Type B pancreatic cell (in vitro differentiated cells): Measurements from ENCODE around the gene MPPED2. TPM values are rescaled to one million over a fixed set of nuclear protein-coding genes. Genes with fewer than 3 reads are reported as not detected.
A peak's percentile ranks its signal among the peaks of the same experiment; 100 is the strongest.

Experiments used
- DNase-seq: peaks from one replicate; pipeline ENCODE4 v3.0.0; 2021; ENCODE audit warnings: mixed read lengths; ENCODE audit not compliant: unreplicated experiment; ENCODE audit errors: extremely low spot score
- H3K27ac Mint-ChIP-seq: 2 replicates; pipeline ENCODE4 v1.8.0; 2021; ENCODE audit warnings: mild to moderate bottlenecking, mixed read lengths
- H3K27me3 Mint-ChIP-seq: 2 replicates; pipeline ENCODE4 v1.8.0; 2021; ENCODE audit warnings: mixed read lengths
- H3K36me3 Mint-ChIP-seq: 2 replicates; pipeline ENCODE4 v1.8.0; 2021; ENCODE audit warnings: mixed read lengths
- H3K4me1 Mint-ChIP-seq: one replicate; pipeline ENCODE4 v1.8.0; 2021; ENCODE audit warnings: mixed read lengths; ENCODE audit not compliant: unreplicated experiment
- H3K4me3 Mint-ChIP-seq: 2 replicates; pipeline ENCODE4 v1.8.0; 2021; ENCODE audit warnings: mild to moderate bottlenecking, mixed read lengths
- H3K9me3 Mint-ChIP-seq: 2 replicates; pipeline ENCODE4 v1.8.0; 2021; ENCODE audit warnings: mixed read lengths
- total RNA-seq: library from RNA; stranded (reverse); gene quantifications from 2 replicates; pipeline ENCODE4 v1.2.1, GENCODE V29; 2021; ENCODE audit warnings: low replicate concordance
- TF ChIP-seq, protein P1 (sequence below): fragments of 200-600 bp; sonication (generic); conservative IDR thresholded peaks from 2 replicates; pipeline ENCODE4 v1.5.0; 2021; ENCODE audit warnings: antibody characterized with exemption, mild to moderate bottlenecking

MPPED2 gene
- total RNA-seq, 1 donor from 2014 or later: 63.9 TPM

DNA sequence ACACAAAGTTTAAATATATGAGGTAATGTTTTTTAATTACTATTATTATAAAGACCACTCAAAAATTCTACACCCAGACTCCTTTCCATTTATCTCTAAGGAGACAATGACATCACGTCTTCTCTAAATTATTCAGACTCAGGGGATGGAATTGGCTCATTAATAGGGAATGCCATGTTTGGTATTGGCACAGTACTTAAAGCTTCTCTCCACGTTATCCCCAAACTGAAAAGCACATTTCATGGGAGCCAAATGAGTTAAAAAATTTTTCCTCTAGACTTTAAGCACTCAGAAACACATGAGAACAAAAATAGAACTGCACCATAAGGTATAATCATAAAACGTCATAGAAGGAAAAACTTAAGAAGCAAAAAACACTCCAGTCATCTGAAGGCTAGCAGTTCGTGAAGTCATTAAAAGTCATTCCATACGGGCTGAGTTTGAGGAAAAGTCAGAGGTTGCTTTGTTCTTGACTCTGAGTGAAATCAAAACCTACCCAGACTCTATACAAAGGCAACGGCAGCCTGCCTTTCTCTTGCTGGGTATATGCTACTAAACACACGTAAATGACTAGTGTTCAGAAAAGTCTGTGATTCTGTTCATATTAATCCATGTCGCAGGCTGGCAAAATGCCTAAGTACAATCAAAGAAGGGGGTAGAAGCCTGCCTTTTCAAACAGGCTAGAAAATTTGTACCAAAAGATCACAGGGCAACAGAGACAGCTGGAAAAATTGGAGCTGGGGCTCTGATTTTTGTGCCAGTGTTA, 8.7 kb upstream of the MPPED2 start:
- no peaks in the 10 kb centered on the region for H3K36me3 Mint-ChIP-seq
- peaks cover 6% of the 10 kb centered on the region for H3K27me3 Mint-ChIP-seq
- peak overlapping the region; percentile 2 for H3K4me3 Mint-ChIP-seq
- TF ChIP-seq, protein P1, sequence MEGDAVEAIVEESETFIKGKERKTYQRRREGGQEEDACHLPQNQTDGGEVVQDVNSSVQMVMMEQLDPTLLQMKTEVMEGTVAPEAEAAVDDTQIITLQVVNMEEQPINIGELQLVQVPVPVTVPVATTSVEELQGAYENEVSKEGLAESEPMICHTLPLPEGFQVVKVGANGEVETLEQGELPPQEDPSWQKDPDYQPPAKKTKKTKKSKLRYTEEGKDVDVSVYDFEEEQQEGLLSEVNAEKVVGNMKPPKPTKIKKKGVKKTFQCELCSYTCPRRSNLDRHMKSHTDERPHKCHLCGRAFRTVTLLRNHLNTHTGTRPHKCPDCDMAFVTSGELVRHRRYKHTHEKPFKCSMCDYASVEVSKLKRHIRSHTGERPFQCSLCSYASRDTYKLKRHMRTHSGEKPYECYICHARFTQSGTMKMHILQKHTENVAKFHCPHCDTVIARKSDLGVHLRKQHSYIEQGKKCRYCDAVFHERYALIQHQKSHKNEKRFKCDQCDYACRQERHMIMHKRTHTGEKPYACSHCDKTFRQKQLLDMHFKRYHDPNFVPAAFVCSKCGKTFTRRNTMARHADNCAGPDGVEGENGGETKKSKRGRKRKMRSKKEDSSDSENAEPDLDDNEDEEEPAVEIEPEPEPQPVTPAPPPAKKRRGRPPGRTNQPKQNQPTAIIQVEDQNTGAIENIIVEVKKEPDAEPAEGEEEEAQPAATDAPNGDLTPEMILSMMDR: no peak
- peaks cover 28% of the 10 kb centered on the region for H3K4me1 Mint-ChIP-seq
- no peaks in the 10 kb centered on the region for H3K9me3 Mint-ChIP-seq
- H3K27ac Mint-ChIP-seq: no peak overlapping the region
- DNase-seq: no peak

DNA sequence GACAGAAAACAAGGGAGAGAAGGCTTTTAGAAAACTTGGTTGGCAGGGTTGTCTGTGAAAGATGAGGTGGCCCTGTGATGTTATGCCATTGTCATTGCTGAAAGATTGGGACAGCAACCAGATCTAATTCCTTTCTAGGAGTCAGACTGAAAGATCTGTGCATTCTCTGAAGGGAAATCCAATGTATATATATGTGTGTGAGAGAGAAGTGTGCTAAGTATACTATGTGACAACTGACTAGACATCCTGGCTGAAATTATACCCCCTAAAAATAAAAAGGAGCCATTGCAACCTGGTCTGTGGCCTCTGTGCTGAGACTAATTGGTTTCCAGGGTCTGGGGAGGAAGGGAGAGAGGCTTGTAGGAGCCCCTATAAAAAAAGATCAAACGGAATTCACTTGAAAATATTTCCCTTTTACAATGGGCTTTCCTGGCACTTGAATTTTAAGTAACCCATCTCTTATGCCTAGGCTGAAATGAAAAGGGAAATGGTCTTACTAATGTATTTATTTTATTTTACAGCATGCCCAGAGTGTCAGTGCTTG, 1.2 kb upstream of the MPPED2 start:
- peaks cover 3% of the 10 kb centered on the region for H3K36me3 Mint-ChIP-seq
- peaks cover 44% of the 10 kb centered on the region for H3K27me3 Mint-ChIP-seq
- H3K4me1 Mint-ChIP-seq: peaks cover 30% of the 10 kb centered on the region
- DNase-seq: no peak
- peak overlapping the region; percentile 89 for H3K4me3 Mint-ChIP-seq
- H3K9me3 Mint-ChIP-seq: no peaks in the 10 kb centered on the region
- TF ChIP-seq, protein P1: no peak
- peak overlapping the region; percentile 65 for H3K27ac Mint-ChIP-seq

DNA sequence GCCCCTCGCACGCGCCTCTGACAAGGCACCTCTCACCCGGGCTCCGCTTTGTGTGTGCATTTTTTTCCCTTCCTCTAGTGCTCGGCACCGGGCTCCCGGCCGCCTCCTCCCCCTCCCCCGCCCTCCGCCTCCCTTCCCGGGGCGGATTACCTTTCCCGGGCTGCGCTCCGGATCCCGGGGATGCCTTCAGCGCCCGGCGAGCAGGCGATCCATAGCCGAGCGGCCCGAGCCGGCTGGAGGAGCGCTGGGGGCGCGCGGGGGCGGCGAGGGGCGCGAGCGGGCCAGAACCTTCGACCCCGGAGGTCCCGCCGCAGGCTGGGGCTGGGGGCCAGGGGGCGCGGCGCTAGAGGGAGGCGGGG, 282 bp downstream of the MPPED2 start:
- TF ChIP-seq, protein P1: no peak
- peaks cover 4% of the 10 kb centered on the region for H3K36me3 Mint-ChIP-seq
- no peak for DNase-seq
- H3K27me3 Mint-ChIP-seq: peaks cover 46% of the 10 kb centered on the region
- H3K4me1 Mint-ChIP-seq: peaks cover 33% of the 10 kb centered on the region
- peak overlapping the region; percentile 89 for H3K4me3 Mint-ChIP-seq
- H3K27ac Mint-ChIP-seq: no peak overlapping the region
- H3K9me3 Mint-ChIP-seq: no peaks in the 10 kb centered on the region

GRCh38 chr11:30585125-30585891, 845 bp downstream of the MPPED2 start:
- Mint-ChIP-seq H3K4me1 (peaks cover 33% of the 10 kb centered on the region), H3K27ac (peak overlapping the region; percentile 60), H3K4me3 (peak overlapping the region; percentile 91), H3K36me3 (peaks cover 8% of the 10 kb centered on the region), H3K27me3 (peaks cover 46% of the 10 kb centered on the region), H3K9me3 (no peaks in the 10 kb centered on the region)
- peak; percentile 68 for DNase-seq
- TF ChIP-seq, protein P1: no peak

DNA sequence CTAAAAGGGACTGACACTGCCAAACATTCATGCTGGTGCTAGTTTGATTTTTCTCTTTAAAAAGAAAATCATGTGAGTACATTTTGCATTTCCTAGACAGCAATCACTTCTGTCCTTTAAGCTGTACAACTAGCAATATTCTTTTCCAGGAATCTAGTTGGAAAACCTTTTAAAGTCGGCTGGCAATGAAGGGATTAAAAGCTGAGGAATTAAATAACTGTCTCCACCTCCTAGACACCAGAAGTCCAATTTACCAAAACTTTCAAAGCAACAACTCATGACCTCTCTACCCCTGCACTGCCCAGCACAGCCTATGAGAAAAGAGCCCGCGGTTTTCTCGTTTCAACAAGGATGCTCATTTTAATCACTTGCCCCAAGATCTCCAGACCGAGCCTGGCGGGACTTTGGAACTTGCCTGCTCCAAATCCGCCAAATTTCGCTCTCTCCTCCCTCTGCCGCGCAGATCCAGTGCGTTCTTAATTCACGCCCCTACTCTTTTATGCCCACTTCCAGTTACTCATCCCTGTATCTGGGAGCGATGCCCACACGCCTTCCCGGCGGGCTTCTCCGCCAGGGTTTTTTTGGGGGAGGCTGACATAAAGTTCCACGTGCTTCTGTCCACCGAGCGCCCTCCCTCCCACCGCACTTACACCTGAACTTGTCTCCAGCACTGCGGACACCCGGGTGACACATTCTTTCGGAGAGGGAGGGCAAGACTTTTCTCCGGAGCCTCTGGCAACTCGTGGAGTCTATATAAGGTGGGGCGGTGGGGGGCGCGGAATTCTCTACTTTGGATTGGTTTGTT, 2.5 kb downstream of the MPPED2 start:
- peak; percentile 65 for DNase-seq
- peak overlapping the region; percentile 91 for H3K4me3 Mint-ChIP-seq
- peaks cover 21% of the 10 kb centered on the region for H3K36me3 Mint-ChIP-seq
- peak overlapping the region; percentile 60 for H3K27ac Mint-ChIP-seq
- no peaks in the 10 kb centered on the region for H3K9me3 Mint-ChIP-seq
- peaks cover 43% of the 10 kb centered on the region for H3K27me3 Mint-ChIP-seq
- peaks cover 33% of the 10 kb centered on the region for H3K4me1 Mint-ChIP-seq
- TF ChIP-seq, protein P1: no peak
